Esophagus muscularis mucosa (tissue), 4 donors: ENCODE results near the gene LUZP1. TPM values are rescaled to one million over a fixed set of nuclear protein-coding genes. Genes with fewer than 3 reads are reported as not detected.

Source experiments
- DNase-seq: peaks from one replicate; pipeline ENCODE4 v3.0.0-alpha.2; 2017; ENCODE audit errors: extremely low spot score
- H3K27ac ChIP-seq, 4 donors: fragments of 200-600 bp; sonication (generic); replicated peaks in 1 of 4; 1 replicate in 3 of 4; 2 replicates in 1 of 4; pipeline ENCODE4 v1.5.1; 2016 to 2019; ENCODE audit warnings: mild to moderate bottlenecking in 1 of 4
- H3K27me3 ChIP-seq, 4 donors: fragments of 200-600 bp; sonication (generic); one replicate each; pipeline versions ENCODE4 v1.5.1 to v1.6.0; 2016 to 2019
- H3K36me3 ChIP-seq, 4 donors: fragments of 200-600 bp; sonication (generic); one replicate each; pipeline ENCODE4 v1.5.1; 2016 to 2019
- H3K4me1 ChIP-seq, 4 donors: fragments of 200-600 bp; sonication (generic); one replicate each; pipeline ENCODE4 v1.5.1; 2016 to 2019
- H3K4me3 ChIP-seq, 4 donors: fragments of 200-600 bp; sonication (generic); 1 replicate in 2 of 4; 2 replicates in 2 of 4; pipeline ENCODE4 v1.5.1; 2016 to 2019; ENCODE audit warnings: mild to moderate bottlenecking in 4 of 4, moderate library complexity in 1 of 4
- H3K9me3 ChIP-seq, 4 donors: fragments of 200-600 bp; sonication (generic); 1 replicate in 3 of 4; 2 replicates in 1 of 4; pipeline ENCODE4 v1.5.1; 2016 to 2019
- EP300 ChIP-seq: sonication (generic); formaldehyde crosslinking; IDR thresholded peaks from one replicate; pipeline ENCODE4 v1.6.1; 2017; ENCODE audit warnings: antibody characterized with exemption
- POLR2A ChIP-seq: fragments of 450-650 bp; IDR thresholded peaks from one replicate; pipeline ENCODE4 v1.6.1; 2017; ENCODE audit warnings: antibody characterized with exemption, moderate library complexity, mild to moderate bottlenecking, low read depth
- POLR2AphosphoS5 ChIP-seq, 2 donors: sonication (generic); formaldehyde crosslinking; IDR thresholded peaks; one replicate each; pipeline ENCODE4 v1.6.1; 2017; ENCODE audit warnings: antibody characterized with exemption in 2 of 2
- WGBS: methylation state at CpG from one replicate; pipeline ENCODE4 v1.1.5; 2018; 5-methylcytosine and 5-hydroxymethylcytosine counted together
- intact Hi-C: fragments of 100-400 bp; cut with DNase I; formaldehyde crosslinking; loops from one replicate; pipeline ENCODE4 v1.15.1; 2023
- total RNA-seq, 4 donors: library from RNA; depleted of rRNA; stranded (reverse); fragments of >200 nt; gene quantifications; one replicate each; pipeline versions ENCODE4 v1.1.0 to v1.2.1, GENCODE V29; 2016
- TF ChIP-seq, protein P1 (sequence below), 3 experiments: fragments of 200-600 bp in 2 of 3; fragments of 450-650 bp in 1 of 3; sonication (generic) in 2 of 3; IDR thresholded peaks; one replicate each; pipeline ENCODE4 v1.5.1; 2017 to 2019; ENCODE audit warnings: antibody characterized with exemption in 3 of 3, mild to moderate bottlenecking in 2 of 3, moderate library complexity in 1 of 3

LUZP1 gene
- total RNA-seq, 4 donors from 2014 or later: 23.4 to 34.4 (median 27.3) TPM

- Histone ChIP-seq H3K4me1 (peaks cover 28 to 51% (median 40%) of the 10 kb centered on the region in 4 donors), H3K27ac (peak overlapping the region in 2 of 4 donors; percentile 22 to 33), H3K36me3 (no peaks in the 10 kb centered on the region), H3K27me3 (no peaks in the 10 kb centered on the region), H3K9me3 (no peaks in the 10 kb centered on the region), H3K4me3 (no peak overlapping the region)
- intact Hi-C loops: no loop called here
- WGBS: 56% methylated on average over 1 of the region's 1 CpG
- no peak for TF ChIP-seq POLR2AphosphoS5 (IDR thresholded peaks at IDR 0.05)
- TF ChIP-seq, protein P1, sequence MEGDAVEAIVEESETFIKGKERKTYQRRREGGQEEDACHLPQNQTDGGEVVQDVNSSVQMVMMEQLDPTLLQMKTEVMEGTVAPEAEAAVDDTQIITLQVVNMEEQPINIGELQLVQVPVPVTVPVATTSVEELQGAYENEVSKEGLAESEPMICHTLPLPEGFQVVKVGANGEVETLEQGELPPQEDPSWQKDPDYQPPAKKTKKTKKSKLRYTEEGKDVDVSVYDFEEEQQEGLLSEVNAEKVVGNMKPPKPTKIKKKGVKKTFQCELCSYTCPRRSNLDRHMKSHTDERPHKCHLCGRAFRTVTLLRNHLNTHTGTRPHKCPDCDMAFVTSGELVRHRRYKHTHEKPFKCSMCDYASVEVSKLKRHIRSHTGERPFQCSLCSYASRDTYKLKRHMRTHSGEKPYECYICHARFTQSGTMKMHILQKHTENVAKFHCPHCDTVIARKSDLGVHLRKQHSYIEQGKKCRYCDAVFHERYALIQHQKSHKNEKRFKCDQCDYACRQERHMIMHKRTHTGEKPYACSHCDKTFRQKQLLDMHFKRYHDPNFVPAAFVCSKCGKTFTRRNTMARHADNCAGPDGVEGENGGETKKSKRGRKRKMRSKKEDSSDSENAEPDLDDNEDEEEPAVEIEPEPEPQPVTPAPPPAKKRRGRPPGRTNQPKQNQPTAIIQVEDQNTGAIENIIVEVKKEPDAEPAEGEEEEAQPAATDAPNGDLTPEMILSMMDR (IDR thresholded peaks at IDR 0.05): no peak
- no peak for TF ChIP-seq EP300
- TF ChIP-seq POLR2A: no peak
- no peak for DNase-seq
These were observed 5.9 kb upstream of the LUZP1 start for GRCh38 chr1:23174426-23175110.

DNA sequence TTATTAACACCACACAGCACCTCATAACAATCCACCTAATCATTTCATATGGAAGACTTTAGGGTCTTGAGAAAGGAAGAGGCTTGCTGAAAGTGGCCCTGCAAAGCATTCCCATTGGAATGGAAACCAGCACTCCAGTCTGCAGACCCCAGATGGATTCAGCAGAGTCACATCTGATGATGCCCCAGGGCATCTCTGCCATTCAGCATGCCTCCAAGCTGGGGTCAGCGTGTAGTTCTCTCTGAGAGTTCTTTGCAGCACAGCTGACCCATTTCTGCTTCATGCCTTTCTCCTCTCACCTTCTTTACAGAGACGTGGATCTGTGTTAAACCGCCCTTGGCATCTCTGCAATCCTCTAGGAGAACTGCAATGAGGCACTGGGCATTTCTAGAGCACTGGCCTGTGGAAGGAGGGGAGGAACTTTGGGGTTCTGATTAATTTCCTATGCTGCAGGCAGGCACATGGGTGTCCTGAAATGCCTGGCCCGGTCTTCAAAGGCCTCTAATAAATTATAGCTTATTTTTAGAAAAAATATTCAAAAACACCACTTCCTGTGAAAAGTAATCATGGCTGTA is 2.6 kb upstream of the LUZP1 start:
- intact Hi-C loops: no loop called here
- peak overlapping the region; percentile 16 to 57 (median 25) for H3K27ac ChIP-seq

DNA sequence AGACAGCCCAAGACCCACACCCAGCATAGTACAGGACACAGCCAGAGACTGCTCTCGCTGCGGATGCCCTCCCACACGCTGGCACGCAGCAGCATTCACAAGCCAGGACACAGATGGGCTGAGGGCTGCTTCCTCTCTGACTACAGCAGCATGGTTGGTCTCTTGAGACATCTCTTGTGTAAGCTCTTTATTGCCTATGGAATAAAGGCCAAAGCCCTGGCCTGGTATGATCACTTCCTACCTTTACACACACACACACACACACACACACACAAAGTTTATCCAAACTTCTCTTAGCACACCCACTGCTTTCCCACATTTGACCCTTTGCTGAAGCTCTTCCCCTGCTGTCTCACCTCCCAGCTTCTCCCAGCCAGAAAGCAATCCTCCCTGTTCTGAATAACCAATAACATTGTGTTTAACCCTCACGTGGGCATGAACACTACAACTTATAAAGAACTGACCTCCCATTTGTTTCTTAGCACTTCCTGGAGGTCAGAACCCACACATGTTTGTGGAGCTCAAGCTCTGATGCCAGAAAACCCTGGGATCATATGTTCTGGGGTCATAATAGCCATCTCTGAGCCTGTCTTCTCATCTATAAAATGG is 1.2 kb upstream of the LUZP1 start:
- peak overlapping the region; percentile 75 to 98 (median 94) for H3K4me3 ChIP-seq
- TF ChIP-seq POLR2AphosphoS5 (IDR thresholded peaks at IDR 0.05): peak; percentile 65 to 71
- TF ChIP-seq EP300: no peak
- intact Hi-C loops: no loop called here
- no peaks in the 10 kb centered on the region for H3K36me3 ChIP-seq
- no peak for DNase-seq
- H3K4me1 ChIP-seq: peaks cover 31 to 53% (median 47%) of the 10 kb centered on the region in 4 donors
- peak overlapping the region; percentile 91 to 98 (median 98) for H3K27ac ChIP-seq
- WGBS: 12% methylated on average over 5 of the region's 5 CpGs
- H3K27me3 ChIP-seq: no peaks in the 10 kb centered on the region
- no peaks in the 10 kb centered on the region for H3K9me3 ChIP-seq

More for the DNA sequence above, 2.6 kb upstream of the LUZP1 start:
- Histone ChIP-seq H3K4me1 (peaks cover 19 to 45% (median 34%) of the 10 kb centered on the region in 4 donors), H3K27me3 (no peaks in the 10 kb centered on the region), H3K36me3 (no peaks in the 10 kb centered on the region), H3K4me3 (no peak overlapping the region), H3K9me3 (no peaks in the 10 kb centered on the region)
- DNase-seq: no peak
- TF ChIP-seq, protein P1 (IDR thresholded peaks at IDR 0.05): no peak
- TF ChIP-seq POLR2A (no peak), EP300 (no peak), POLR2AphosphoS5 (IDR thresholded peaks at IDR 0.05) (no peak)
- 51% methylated on average over 4 of the region's 4 CpGs for WGBS

- intact Hi-C loops: no loop called here
- Histone ChIP-seq H3K4me3 (peak overlapping the region; percentile 75 to 98 (median 94)), H3K9me3 (no peaks in the 10 kb centered on the region), H3K36me3 (no peaks in the 10 kb centered on the region), H3K27ac (peak overlapping the region; percentile 91 to 98 (median 98)), H3K27me3 (no peaks in the 10 kb centered on the region), H3K4me1 (peaks cover 31 to 59% (median 50%) of the 10 kb centered on the region in 4 donors)
- DNase-seq: no peak
- TF ChIP-seq POLR2AphosphoS5 (IDR thresholded peaks at IDR 0.05): no peak
- no peak for TF ChIP-seq POLR2A
- TF ChIP-seq, protein P1 (IDR thresholded peaks at IDR 0.05): no peak
- TF ChIP-seq EP300: no peak
- WGBS: 45% methylated on average over 14 of the region's 14 CpGs
These were observed 529 bp upstream of the LUZP1 start for GRCh38 chr1:23169195-23169575.

- WGBS: 0% methylated on average over 9 of the region's 49 CpGs
- intact Hi-C loops: no loop called here
- Histone ChIP-seq H3K27me3 (no peaks in the 10 kb centered on the region), H3K4me3 (peak overlapping the region; percentile 75 to 98 (median 94)), H3K4me1 (peaks cover 39 to 70% (median 62%) of the 10 kb centered on the region in 4 donors), H3K27ac (peak overlapping the region; percentile 91 to 98 (median 98)), H3K9me3 (no peaks in the 10 kb centered on the region), H3K36me3 (no peaks in the 10 kb centered on the region)
- DNase-seq: no peak
- TF ChIP-seq EP300 (no peak), POLR2A (no peak), POLR2AphosphoS5 (IDR thresholded peaks at IDR 0.05) (no peak)
- TF ChIP-seq, protein P1 (IDR thresholded peaks at IDR 0.05): no peak
These were observed 594 bp downstream of the LUZP1 start for GRCh38 chr1:23168079-23168444.
